Gastrocnemius medialis (tissue), 4 donors: ENCODE data around the gene TBCK. TPM values are rescaled to one million over a fixed set of nuclear protein-coding genes. Genes with fewer than 3 reads are reported as not detected.

ENCODE experiments used
- ATAC-seq, 2 donors: fragments of 150-250 bp; one replicate each; pipeline ENCODE4 v1.9.1; 2016
- DNase-seq, 2 donors: peaks; one replicate each; pipeline ENCODE4 v3.0.0-alpha.2; 2019
- H3K27ac ChIP-seq, 4 donors: fragments of 200-600 bp; sonication (generic); 1 replicate in 1 of 4; 2 replicates in 3 of 4; pipeline ENCODE4 v1.5.1; 2016 to 2018; ENCODE audit warnings: mild to moderate bottlenecking in 2 of 4, moderate library complexity in 1 of 4
- H3K27me3 ChIP-seq, 3 donors: fragments of 200-600 bp; sonication (generic) in 2 of 3; 1 replicate in 1 of 3; 2 replicates in 2 of 3; pipeline versions ENCODE4 v1.5.1 to v1.6.0; 2016 to 2019; ENCODE audit warnings: mild to moderate bottlenecking in 1 of 3, moderate library complexity in 1 of 3
- H3K36me3 ChIP-seq, 2 donors: fragments of 200-600 bp; sonication (generic) in 1 of 2; one replicate each; pipeline ENCODE4 v1.5.1; 2017 to 2018
- H3K4me1 ChIP-seq, 2 donors: fragments of 200-600 bp; sonication (generic) in 1 of 2; one replicate each; pipeline ENCODE4 v1.5.1; 2016 to 2017; ENCODE audit warnings: mild to moderate bottlenecking in 2 of 2
- H3K4me3 ChIP-seq, 4 donors: fragments of 200-600 bp; sonication (generic) in 3 of 4; 1 replicate in 1 of 4; 2 replicates in 3 of 4; pipeline ENCODE4 v1.5.1; 2016 to 2019; ENCODE audit warnings: mild to moderate bottlenecking in 2 of 4
- H3K9me3 ChIP-seq, 3 donors: fragments of 200-600 bp; sonication (generic) in 2 of 3; 1 replicate in 1 of 3; 2 replicates in 2 of 3; pipeline ENCODE4 v1.5.1; 2016 to 2019
- POLR2A ChIP-seq, 2 donors: fragments of 450-650 bp; IDR thresholded peaks; one replicate each; pipeline ENCODE4 v1.6.1; 2017; ENCODE audit warnings: antibody characterized with exemption in 2 of 2, mild to moderate bottlenecking in 2 of 2, moderate library complexity in 2 of 2
- in situ Hi-C, 4 donors: fragments of 200-750 bp; cut with MboI; loops; one replicate each; pipeline versions ENCODE4 v1.15.0 to v1.8.0; 2017; ENCODE audit warnings: low sequenced_read_pairs in 4 of 4
- intact Hi-C: fragments of 100-400 bp; cut with DNase I; formaldehyde crosslinking; loops from one replicate; pipeline ENCODE4 v1.15.1; 2023; ENCODE audit warnings: low total_unique reads
- total RNA-seq, 4 donors: library from RNA; depleted of rRNA; stranded (reverse); fragments of >200 nt; gene quantifications; one replicate each; pipeline versions ENCODE4 v1.1.0 to v1.2.3, GENCODE V29; 2016
- TF ChIP-seq, protein P1 (sequence below), 5 experiments: fragments of 450-650 bp in 3 of 5; fragments of 200-600 bp in 2 of 5; sonication (generic) in 2 of 5; IDR thresholded peaks in 4 of 5; conservative IDR thresholded peaks in 1 of 5; 1 replicate in 4 of 5; 2 replicates in 1 of 5; pipeline ENCODE4 v1.5.1; 2016 to 2019; ENCODE audit warnings: antibody characterized with exemption in 5 of 5, mild to moderate bottlenecking in 3 of 5, moderate library complexity in 3 of 5

Gene TBCK
- total RNA-seq, 4 donors from 2014 or later, result 8.1 to 17.7 (median 12.2) TPM

DNA sequence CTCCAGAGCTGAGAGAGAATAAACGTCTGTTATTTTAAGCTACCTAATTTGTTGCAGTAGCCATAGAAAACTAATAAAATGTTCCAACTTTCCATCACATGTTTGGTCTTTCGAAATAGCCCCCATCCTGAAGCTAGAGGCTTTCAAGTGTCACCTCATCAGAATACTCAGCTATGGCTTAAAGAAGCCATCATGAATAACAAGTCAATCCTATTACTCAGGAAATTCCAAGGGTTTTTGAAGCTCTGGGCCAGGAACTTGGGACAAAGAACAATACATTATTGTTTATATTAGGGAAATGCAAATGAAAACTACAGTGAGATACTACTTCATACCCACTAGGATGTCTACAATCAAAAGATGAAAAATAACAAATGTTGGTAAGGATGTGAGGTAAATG lies 42.2 kb downstream of the TBCK start:
- H3K4me3 ChIP-seq, result no peak overlapping the region
- DNase-seq (no peak), ATAC-seq (no peak)
- in situ Hi-C loops, result no loop called here
- H3K27me3 ChIP-seq, result no peaks in the 10 kb centered on the region
- H3K9me3 ChIP-seq, result no peaks in the 10 kb centered on the region
- intact Hi-C loops, result no loop called here
- peaks cover 0 to 6% of the 10 kb centered on the region in 2 donors for H3K36me3 ChIP-seq
- no peak overlapping the region for H3K27ac ChIP-seq
- TF ChIP-seq, protein P1, sequence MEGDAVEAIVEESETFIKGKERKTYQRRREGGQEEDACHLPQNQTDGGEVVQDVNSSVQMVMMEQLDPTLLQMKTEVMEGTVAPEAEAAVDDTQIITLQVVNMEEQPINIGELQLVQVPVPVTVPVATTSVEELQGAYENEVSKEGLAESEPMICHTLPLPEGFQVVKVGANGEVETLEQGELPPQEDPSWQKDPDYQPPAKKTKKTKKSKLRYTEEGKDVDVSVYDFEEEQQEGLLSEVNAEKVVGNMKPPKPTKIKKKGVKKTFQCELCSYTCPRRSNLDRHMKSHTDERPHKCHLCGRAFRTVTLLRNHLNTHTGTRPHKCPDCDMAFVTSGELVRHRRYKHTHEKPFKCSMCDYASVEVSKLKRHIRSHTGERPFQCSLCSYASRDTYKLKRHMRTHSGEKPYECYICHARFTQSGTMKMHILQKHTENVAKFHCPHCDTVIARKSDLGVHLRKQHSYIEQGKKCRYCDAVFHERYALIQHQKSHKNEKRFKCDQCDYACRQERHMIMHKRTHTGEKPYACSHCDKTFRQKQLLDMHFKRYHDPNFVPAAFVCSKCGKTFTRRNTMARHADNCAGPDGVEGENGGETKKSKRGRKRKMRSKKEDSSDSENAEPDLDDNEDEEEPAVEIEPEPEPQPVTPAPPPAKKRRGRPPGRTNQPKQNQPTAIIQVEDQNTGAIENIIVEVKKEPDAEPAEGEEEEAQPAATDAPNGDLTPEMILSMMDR (IDR thresholded peaks at IDR 0.05 in 4 of 5, conservative IDR thresholded peaks at IDR 0.05 in 1 of 5), result no peak
- TF ChIP-seq POLR2A (IDR thresholded peaks at IDR 0.05), result no peak
- H3K4me1 ChIP-seq, result peaks cover 0 to 6% of the 10 kb centered on the region in 2 donors

DNA sequence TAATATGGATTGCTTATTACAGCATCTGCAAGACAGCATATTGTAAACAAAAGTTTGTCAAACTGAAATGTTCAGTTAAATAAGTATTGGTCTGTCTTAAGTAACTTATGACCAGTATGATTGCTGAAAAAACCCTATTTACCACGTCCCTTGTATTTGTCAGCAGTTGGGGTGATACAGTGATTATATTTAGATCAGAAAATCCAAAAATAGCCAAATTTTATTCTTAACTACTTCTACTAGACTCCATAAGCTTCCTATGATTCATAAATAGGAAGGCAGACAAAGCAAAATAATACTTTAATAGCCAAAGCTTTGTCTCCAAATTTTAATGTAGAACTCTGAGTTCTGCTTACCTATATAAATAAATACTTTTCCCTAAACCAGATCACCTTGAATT lies 45.3 kb downstream of the TBCK start:
- ATAC-seq (no peak), DNase-seq (no peak)
- H3K4me3 ChIP-seq, result no peak overlapping the region
- intact Hi-C loops (no loop called here), in situ Hi-C loops (no loop called here)
- H3K27me3 ChIP-seq, result no peaks in the 10 kb centered on the region
- no peak overlapping the region for H3K27ac ChIP-seq
- no peaks in the 10 kb centered on the region for H3K9me3 ChIP-seq
- peaks cover 0 to 6% of the 10 kb centered on the region in 2 donors for H3K4me1 ChIP-seq
- TF ChIP-seq, protein P1 (IDR thresholded peaks at IDR 0.05 in 4 of 5, conservative IDR thresholded peaks at IDR 0.05 in 1 of 5), result no peak
- TF ChIP-seq POLR2A (IDR thresholded peaks at IDR 0.05), result no peak
- H3K36me3 ChIP-seq, result peaks cover 0 to 6% of the 10 kb centered on the region in 2 donors

DNA sequence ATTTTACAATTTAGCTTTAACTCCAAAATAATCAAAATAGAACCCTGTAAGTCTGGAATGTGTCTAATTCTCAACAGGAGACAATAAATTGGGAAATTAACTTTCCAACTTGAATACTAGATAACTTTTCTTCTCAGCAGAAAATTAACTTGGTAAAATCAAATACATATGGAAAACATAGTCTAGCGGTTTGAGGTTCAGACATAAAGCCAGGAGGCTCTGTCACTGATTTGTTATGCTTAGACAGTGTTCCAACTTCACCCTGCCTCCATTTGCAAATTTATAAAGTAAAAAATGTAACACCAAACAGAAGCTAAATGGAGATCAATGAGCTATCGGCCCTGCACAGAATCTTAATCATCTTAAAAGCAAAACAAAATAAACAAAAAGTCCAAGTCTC lies 46.3 kb downstream of the TBCK start:
- Histone ChIP-seq H3K27ac (no peak overlapping the region), H3K4me1 (peaks cover 0 to 6% of the 10 kb centered on the region in 2 donors), H3K9me3 (no peaks in the 10 kb centered on the region), H3K27me3 (no peaks in the 10 kb centered on the region), H3K36me3 (peaks cover 0 to 5% of the 10 kb centered on the region in 2 donors), H3K4me3 (no peak overlapping the region)
- intact Hi-C loops (loop anchor here (5.0 kb wide), 1 partner anchor 233 kb away; no protein-coding TSS in a partner anchor), in situ Hi-C loops (no loop called here)
- no peak for TF ChIP-seq POLR2A (IDR thresholded peaks at IDR 0.05)
- TF ChIP-seq, protein P1 (IDR thresholded peaks at IDR 0.05 in 4 of 5, conservative IDR thresholded peaks at IDR 0.05 in 1 of 5), result no peak
- ATAC-seq, result no peak
- no peak for DNase-seq

DNA sequence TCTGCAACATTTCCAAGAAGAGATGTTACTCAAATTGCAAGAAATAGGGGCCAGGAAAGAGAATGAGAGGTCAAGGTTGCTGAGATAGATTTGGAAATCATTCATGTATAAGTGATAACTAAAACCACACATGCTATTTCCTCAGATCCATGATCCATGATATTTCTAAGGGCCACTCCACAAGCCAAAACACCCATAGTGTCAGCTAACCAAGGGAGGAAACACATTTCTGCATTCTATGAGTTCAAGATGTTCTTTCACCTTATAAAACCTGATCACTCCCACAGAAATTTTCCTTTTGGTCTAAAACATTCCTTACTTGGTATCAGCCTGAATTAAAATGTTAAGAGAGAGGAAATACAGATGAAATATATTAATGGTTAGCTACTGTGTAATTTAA lies 47.2 kb downstream of the TBCK start:
- no peaks in the 10 kb centered on the region for H3K36me3 ChIP-seq
- intact Hi-C loops, result loop anchor here (5.0 kb wide), 1 partner anchor 234 kb away; no protein-coding TSS in a partner anchor

More for the DNA sequence above, 47.2 kb downstream of the TBCK start:
- ATAC-seq (no peak), DNase-seq (no peak)
- H3K27me3 ChIP-seq, result no peaks in the 10 kb centered on the region
- H3K4me1 ChIP-seq, result peaks cover 0 to 6% of the 10 kb centered on the region in 2 donors
- H3K27ac ChIP-seq, result no peak overlapping the region
- no peak overlapping the region for H3K4me3 ChIP-seq
- TF ChIP-seq, protein P1 (IDR thresholded peaks at IDR 0.05 in 4 of 5, conservative IDR thresholded peaks at IDR 0.05 in 1 of 5), result no peak
- no peak for TF ChIP-seq POLR2A (IDR thresholded peaks at IDR 0.05)
- in situ Hi-C loops, result no loop called here
- no peaks in the 10 kb centered on the region for H3K9me3 ChIP-seq
